ENCODE measurements around the gene CDK12.
A peak's percentile ranks its signal among the peaks of the same experiment; 100 is the strongest.
"Not testable (repeated sequence)": the region's sequence is repeated elsewhere in the genome, so short reads cannot be mapped to it uniquely, and the experiment has no call there.

CDK12 gene

DNA sequence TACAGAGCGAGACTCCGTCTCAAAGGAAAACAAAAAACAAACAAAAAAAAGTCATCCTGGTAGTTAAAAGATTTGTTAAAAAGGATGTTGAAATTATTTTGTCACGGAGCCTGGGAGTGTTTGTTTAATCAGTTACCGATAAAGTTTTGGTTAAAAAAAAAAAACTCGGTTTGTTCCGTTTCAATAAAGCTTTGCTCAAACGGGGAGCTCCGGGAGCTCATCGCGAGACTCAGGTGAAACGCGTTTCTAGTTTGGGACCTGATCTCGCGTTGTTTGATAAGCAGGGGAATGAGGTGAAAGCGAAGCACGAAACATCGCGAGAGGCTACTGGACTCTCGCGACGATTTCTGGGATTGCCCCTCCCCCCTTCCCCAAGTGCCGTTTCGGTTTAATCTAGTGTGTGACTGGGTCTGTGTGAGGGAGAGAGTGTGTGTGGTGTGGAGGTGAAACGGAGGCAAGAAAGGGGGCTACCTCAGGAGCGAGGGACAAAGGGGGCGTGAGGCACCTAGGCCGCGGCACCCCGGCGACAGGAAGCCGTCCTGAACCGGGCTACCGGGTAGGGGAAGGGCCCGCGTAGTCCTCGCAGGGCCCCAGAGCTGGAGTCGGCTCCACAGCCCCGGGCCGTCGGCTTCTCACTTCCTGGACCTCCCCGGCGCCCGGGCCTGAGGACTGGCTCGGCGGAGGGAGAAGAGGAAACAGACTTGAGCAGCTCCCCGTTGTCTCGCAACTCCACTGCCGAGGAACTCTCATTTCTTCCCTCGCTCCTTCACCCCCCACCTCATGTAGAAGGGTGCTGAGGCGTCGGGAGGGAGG, at the start of gene CDK12:
Gene CDK12 (plus strand): TSS at position 374 of the 813 bp plus-strand sequence. CDS start 586 bp downstream, outside the sequence.
- peak; percentile 87 to 94 for DNase-seq (ENCODE audit: low read depth in 2 of 2)

- no peak for DNase-seq (ENCODE audit: low read depth in 2 of 2)
Observed at GRCh38 chr17:39416141-39416540, 45.1 kb upstream of the CDK12 start.

GRCh38 chr17:39429600-39429999, 31.7 kb upstream of the CDK12 start:
- no peak for DNase-seq (ENCODE audit: low read depth in 2 of 2)

GRCh38 chr17:39439868-39440267, 21.4 kb upstream of the CDK12 start:
- not testable (repeated sequence) for DNase-seq (ENCODE audit: low read depth in 2 of 2)

DNA sequence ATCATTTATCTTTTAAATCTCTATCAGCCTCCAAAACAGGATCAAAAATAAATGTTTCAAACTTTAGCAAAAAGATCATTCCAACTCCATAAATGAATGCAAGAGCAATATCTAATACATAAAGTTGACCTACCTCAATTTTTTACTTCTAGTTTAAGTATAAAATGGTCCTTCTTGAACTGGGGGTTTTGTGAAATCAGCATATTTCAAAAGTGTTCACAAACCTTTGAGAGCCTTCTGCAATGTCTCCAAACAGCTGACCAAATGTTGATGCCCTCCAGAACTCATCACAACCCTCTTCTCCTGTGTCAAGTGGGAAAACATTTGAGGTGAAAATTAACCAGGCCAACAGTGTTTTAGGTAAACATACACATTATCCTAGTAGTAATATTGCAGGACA, 18.0 kb upstream of the CDK12 start:
- no peak for DNase-seq (ENCODE audit: low read depth in 2 of 2)

- DNase-seq (ENCODE audit: low read depth in 2 of 2), result no peak
Observed at GRCh38 chr17:39447561-39447960, 13.7 kb upstream of the CDK12 start.

GRCh38 chr17:39450051-39450450, 11.2 kb upstream of the CDK12 start:
- no peak for DNase-seq (ENCODE audit: low read depth in 2 of 2)

GRCh38 chr17:39450847-39451581, 10.3 kb upstream of the CDK12 start, which contains the start of gene MED1:
Gene MED1, minus strand, starts transcription at chr17:39451263. Its CDS starts 201 bp downstream, at chr17:39451062.
- peak; percentile 83 to 87 for DNase-seq (ENCODE audit: low read depth in 2 of 2)

DNA sequence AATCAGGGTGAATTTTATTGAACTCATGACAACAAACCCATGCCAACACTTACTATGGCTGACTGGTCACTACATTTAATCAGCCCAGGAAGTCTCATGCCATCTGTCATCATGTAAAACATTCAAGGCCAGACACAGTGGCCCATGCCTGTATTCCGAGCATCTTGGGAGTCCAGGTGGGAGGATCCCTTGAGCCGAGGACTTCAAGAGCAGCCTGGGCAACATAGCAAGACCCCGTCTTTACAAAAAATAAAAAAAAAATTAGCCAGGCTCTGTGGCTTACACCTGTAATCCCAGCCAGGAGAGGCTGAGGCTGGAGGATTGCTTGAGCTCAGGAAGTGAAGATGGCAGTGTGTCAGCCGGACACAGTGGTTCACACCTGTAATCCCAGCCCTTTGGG, 5.4 kb upstream of the CDK12 start:
- no peak for DNase-seq (ENCODE audit: low read depth in 2 of 2)

DNA sequence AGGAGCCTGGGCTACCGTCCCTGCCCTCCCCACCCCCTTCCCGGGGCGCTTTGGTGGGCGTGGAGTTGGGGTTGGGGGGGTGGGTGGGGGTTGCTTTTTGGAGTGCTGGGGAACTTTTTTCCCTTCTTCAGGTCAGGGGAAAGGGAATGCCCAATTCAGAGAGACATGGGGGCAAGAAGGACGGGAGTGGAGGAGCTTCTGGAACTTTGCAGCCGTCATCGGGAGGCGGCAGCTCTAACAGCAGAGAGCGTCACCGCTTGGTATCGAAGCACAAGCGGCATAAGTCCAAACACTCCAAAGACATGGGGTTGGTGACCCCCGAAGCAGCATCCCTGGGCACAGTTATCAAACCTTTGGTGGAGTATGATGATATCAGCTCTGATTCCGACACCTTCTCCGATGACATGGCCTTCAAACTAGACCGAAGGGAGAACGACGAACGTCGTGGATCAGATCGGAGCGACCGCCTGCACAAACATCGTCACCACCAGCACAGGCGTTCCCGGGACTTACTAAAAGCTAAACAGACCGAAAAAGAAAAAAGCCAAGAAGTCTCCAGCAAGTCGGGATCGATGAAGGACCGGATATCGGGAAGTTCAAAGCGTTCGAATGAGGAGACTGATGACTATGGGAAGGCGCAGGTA, 762 bp downstream of the CDK12 start:
- DNase-seq (ENCODE audit: low read depth in 2 of 2), result no peak

- no peak for DNase-seq (ENCODE audit: low read depth in 2 of 2)
Observed at GRCh38 chr17:39462631-39463375, 1.5 kb downstream of the CDK12 start.

DNA sequence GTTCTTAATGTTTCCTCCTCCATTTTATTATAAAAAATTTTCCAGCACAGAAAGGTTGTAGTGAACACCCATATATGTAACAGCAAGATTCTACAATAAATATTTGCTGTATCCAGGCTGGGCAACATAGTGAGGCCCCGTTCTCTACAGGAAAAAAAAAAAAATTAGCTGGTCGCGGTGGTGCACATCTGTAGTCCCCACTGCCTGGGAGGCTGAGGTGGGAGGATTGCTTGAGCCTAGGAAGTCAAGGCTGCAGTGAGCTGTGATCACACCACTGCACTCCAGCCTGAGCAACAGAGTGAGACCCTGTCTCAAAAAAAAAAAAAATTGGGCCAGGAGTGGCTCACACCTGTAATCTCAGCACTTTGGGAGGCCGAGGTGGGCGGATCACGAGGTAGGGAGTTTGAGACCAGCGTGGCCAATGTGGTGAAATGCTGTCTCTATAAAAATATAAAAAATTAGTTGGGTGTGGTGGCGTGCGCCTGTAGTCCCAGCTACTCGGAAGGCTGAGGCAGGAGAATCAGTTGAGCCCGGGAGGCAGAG, 3.4 kb downstream of the CDK12 start:
- DNase-seq (ENCODE audit: low read depth in 2 of 2), result not testable (repeated sequence)

DNA sequence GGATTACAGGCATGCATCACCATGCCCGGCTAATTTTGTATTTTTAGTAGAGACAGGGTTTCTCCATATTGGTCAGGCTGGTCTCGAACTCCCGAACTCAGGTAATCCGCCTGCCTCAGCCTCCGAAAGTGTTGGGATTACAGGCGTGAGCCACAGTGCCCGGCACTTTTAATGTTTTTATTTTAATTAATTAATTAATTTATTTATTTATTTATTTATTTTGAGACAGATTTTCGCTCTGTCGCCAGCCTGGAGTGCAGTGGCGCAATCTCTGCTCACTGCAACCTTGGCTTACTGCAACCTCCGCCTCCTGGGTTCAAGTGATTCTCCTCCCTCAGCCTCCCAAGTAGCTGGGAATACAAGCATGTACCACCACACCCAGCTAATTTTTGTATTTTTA, 7.3 kb downstream of the CDK12 start:
- not testable (repeated sequence) for DNase-seq (ENCODE audit: low read depth in 2 of 2)

DNA sequence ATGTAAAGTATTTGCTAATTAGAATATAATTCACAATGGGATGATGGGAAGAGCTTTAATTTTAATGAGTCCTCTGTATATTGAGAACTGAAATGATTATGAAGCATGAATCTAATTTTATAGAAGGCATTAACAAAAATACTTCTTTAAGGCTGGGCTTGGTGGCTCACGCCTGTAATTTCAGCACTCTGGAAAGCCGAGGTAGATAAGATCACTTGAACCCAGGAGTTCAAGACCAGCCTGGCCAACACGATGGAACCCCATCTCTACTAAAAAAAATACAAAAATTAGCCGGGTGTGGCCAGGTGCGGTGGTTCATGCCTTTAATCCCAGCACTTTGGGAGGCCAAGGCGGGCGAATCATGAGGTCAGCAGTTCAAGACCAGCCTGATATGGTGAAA, 12.0 kb downstream of the CDK12 start:
- no peak for DNase-seq (ENCODE audit: low read depth in 2 of 2)

DNA sequence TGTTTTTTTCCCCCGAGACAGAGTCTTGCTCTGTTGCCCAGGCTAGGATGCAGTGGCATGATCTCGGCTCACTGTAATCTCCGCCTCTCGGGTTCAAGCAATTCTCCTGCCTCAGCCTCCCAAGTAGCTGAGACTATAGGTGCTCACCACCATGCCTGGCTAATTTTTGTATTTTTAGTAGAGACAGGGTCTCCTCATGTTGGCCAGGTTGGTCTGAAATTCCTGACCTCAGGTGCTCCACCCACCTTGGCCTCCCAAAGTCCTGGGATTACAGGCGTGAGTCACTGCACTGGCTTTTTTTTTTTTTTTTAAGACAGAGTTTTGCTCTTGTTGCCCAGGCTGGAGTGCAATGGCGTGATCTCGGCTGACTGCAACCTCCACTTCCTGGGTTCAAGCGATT, 18.3 kb downstream of the CDK12 start:
- not testable (repeated sequence) for DNase-seq (ENCODE audit: low read depth in 2 of 2)

DNA sequence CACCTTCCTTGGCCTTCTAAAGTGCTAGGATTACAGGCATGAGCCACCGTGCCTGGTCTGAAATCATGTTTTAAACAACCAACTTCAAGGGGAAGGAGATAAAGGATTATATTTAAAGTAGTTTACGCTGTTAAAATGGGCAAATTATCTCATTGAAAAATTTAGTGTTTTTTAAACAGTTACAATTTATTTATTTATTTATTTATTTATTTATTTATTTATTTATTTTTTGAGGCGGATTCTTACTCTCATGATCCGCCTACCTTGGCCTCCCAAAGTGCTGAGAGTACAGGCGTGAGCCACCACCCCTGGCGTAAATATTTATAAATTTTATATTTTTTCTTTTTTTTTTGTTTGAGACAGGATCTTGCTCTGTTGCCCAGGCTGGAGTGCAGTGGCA, 22.2 kb downstream of the CDK12 start:
- DNase-seq (ENCODE audit: low read depth in 2 of 2), result no peak

DNA sequence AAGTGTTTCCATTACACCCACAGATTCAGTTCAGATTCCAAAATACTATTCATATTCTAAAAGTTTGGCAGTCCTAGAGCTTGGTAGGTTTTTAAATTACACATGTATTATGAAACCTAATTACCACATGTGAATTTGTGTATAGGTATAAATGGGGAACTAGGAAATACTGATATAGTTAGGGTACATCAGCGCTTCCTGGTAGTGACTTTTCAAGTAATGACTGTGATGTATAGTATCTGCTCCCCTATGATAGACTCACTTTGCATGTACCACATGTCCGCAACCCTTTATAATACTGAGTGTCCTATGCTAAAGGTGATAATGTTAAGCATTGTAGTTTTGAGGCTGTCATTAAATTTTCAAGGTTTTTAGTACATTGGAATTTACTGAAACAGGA, 22.9 kb downstream of the CDK12 start:
- DNase-seq (ENCODE audit: low read depth in 2 of 2), result no peak

GRCh38 chr17:39485555-39485954, 24.3 kb downstream of the CDK12 start:
- DNase-seq (ENCODE audit: low read depth in 2 of 2), result no peak

DNA sequence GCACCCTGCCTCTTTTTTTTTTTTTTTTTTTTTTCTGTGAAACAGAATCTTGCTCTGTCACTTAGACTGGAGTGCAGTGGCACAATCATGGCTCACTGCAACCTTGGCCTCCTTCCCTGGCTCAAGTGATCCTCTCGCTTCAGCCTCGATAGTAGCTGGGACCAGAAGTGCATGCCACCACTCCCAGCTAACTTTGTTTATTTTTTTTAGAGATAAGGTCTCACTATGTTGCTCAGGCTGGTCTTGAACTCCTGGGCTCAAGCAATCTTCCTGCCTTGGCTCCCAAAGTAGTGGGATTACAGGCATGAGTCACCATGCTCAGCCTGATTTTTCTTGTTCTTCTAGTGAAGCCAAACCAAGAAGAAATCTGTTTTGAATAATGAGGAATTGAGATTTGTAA, 25.0 kb downstream of the CDK12 start:
- no peak for DNase-seq (ENCODE audit: low read depth in 2 of 2)

GRCh38 chr17:39487490-39487889, 26.2 kb downstream of the CDK12 start:
- DNase-seq (ENCODE audit: low read depth in 2 of 2), result not testable (repeated sequence)

DNA sequence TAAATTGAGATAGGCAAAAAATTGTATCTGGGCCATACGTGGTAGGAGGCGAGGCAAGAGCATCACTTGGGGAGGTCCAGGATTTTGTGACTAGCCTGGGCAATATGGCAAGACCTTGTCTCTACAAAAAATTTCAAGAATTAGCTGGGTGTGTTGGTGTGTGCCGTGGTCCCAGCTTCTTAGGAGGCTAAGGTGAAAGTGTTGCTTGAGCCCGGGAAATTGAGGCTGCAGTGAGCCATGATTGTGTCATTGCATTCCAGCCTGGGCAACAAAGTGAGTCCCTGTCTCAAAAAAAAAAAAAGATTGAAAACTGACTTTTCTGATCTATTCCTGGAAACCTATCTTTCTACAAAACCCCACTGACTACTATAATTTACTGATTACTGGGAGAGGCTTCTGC, 26.7 kb downstream of the CDK12 start:
- no peak for DNase-seq (ENCODE audit: low read depth in 2 of 2)
